GM19193 (cell line): ENCODE measurements around the gene PRICKLE4.

Experiments
- POLR2A ChIP-seq: IDR thresholded peaks from 4 replicates; pipeline ENCODE4 v1.6.1; 2011; ENCODE audit not compliant: insufficient read depth, insufficient read length; ENCODE audit errors: extremely low read depth

Gene PRICKLE4

GRCh38 chr6:41824571-41825569 is 44.3 kb downstream of the PRICKLE4 start:
- TF ChIP-seq POLR2A: no peak

- TF ChIP-seq POLR2A: no peak
Measured at GRCh38 chr6:41826343-41827022, 45.9 kb downstream of the PRICKLE4 start.

- no peak for TF ChIP-seq POLR2A
Measured at GRCh38 chr6:41832263-41832662, 51.7 kb downstream of the PRICKLE4 start.

- TF ChIP-seq POLR2A: no peak
Measured at GRCh38 chr6:41836022-41836659, 55.6 kb downstream of the PRICKLE4 start.

GRCh38 chr6:41836660-41837052 is 56.1 kb downstream of the PRICKLE4 start:
- TF ChIP-seq POLR2A: no peak
